HUES6 (cell line): ENCODE measurements around the gene BRCA2.

Experiments used
- H3K27ac ChIP-seq: 2 replicates; pipeline ENCODE4 v1.7.0; 2013; ENCODE audit warnings: low read depth, mild to moderate bottlenecking, low read length, inconsistent platforms
- H3K27me3 ChIP-seq: 2 replicates; pipeline ENCODE4 v1.6.1; 2013; ENCODE audit warnings: low read length; ENCODE audit not compliant: control insufficient read depth, insufficient read depth
- H3K36me3 ChIP-seq: 2 replicates; pipeline ENCODE4 v1.6.1; 2013; ENCODE audit warnings: low read length; ENCODE audit not compliant: control insufficient read depth, insufficient read depth
- H3K4me1 ChIP-seq: 2 replicates; pipeline ENCODE4 v1.6.1; 2013; ENCODE audit warnings: low read length; ENCODE audit not compliant: control insufficient read depth, insufficient read depth
- H3K4me3 ChIP-seq: 2 replicates; pipeline ENCODE4 v1.5.1; 2013; ENCODE audit warnings: low read depth, low read length
- H3K9ac ChIP-seq: one replicate; pipeline ENCODE4 v1.6.1; 2013; ENCODE audit warnings: mild to moderate bottlenecking, low read length
- H3K9me3 ChIP-seq: 2 replicates; pipeline ENCODE4 v1.6.1; 2013; ENCODE audit warnings: low read depth, low read length; ENCODE audit not compliant: control insufficient read depth, insufficient read depth

The BRCA2 gene

DNA sequence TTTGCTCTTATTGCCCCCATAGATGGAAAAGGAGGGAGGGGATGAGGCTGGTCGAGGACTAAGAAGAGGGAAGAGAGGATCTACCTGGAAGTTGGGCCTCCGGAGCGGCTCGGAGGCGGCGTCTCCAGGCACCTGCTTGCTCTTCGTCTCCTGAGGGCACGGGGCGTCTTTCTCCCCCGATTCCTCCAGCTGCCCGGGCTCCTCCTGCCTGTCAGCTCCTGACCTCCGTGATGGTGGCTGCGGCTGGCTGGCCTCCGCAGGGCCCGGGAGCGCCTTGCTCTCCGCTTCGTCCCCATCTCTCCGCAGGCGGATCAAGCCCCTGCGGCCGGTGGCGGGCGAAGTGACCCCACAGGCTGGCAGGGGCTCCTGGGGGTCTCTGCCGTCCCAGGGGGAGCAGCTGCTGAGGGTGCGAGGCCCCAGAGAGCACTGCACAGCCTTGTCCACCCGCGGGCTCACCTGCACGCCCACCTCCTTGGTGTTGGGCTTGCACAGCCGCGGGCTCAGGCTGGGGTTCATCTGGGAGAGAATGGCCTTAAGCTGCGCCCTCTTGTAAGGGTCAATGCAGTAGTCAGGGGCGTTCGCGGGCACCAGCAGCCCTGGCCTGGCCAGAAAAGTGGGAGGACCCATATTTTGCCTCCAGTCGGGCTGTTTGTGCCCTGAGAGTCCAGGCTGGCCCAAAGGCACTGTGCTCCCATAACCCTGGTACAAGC lies 4.0 kb upstream of the BRCA2 start:
- Histone ChIP-seq H3K27ac (no peak overlapping the region), H3K9ac (no peak overlapping the region), H3K9me3 (no peaks in the 10 kb centered on the region), H3K27me3 (no peaks in the 10 kb centered on the region), H3K36me3 (no peaks in the 10 kb centered on the region), H3K4me1 (peaks cover 3% of the 10 kb centered on the region; the same call in 1 of the 2 replicates), H3K4me3 (no peak overlapping the region)

DNA sequence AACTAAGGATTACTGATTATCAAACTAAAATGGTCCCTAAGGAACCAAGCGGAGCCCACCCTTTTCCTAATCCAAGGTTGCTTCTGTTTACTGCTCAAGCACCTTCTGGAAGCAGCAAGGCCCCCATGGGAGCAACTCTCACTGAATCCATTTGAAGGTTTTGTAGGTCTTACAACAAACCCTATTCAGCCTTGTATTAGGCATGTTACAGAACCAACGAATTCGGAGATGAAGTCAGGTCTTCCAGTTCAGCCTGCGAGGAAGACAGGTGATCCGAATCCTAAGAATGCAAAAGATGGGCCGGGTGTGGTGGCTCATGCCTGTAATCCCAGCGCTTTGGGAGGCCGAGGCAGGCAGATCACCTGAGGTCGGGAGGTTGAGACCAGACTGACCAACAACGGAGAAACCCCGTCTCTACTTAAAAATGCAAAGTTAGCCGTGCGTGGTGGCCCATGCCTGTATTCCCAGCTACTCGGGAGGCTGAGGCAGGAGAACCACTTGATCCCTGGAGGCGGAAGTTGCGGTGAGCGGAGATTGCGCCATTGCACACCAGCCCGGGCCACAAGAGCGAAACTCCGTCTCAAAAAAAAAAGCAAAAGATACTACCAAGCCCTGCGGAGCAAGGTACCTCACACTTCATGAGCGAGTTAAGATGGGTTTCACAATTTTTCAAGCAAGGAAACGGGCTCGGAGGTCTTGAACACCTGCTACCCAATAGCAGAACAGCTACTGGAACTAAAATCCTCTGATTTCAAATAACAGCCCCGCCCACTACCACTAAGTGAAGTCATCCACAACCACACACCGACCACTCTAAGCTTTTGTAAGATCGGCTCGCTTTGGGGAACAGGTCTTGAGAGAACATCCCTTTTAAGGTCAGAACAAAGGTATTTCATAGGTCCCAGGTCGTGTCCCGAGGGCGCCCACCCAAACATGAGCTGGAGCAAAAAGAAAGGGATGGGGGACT lies 754 bp upstream of the BRCA2 start:
- no peaks in the 10 kb centered on the region for H3K27me3 ChIP-seq
- H3K36me3 ChIP-seq, result peaks cover 6% of the 10 kb centered on the region
- peak overlapping the region; percentile 91 for H3K27ac ChIP-seq
- H3K9me3 ChIP-seq, result no peaks in the 10 kb centered on the region
- H3K4me3 ChIP-seq, result peak overlapping the region; percentile 74
- H3K4me1 ChIP-seq, result peaks cover 3% of the 10 kb centered on the region; the same call in 1 of the 2 replicates
- H3K9ac ChIP-seq, result peak overlapping the region; percentile 96

DNA sequence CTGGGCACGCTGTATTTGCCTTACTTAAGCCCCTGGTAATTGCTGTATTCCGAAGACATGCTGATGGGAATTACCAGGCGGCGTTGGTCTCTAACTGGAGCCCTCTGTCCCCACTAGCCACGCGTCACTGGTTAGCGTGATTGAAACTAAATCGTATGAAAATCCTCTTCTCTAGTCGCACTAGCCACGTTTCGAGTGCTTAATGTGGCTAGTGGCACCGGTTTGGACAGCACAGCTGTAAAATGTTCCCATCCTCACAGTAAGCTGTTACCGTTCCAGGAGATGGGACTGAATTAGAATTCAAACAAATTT lies 676 bp downstream of the BRCA2 start:
- Histone ChIP-seq H3K36me3 (peaks cover 20% of the 10 kb centered on the region), H3K4me1 (peaks cover 3% of the 10 kb centered on the region; the same call in 1 of the 2 replicates), H3K9ac (peak overlapping the region; percentile 96), H3K27ac (peak overlapping the region; percentile 91; the same call in 1 of the 2 replicates), H3K27me3 (no peaks in the 10 kb centered on the region), H3K9me3 (no peaks in the 10 kb centered on the region), H3K4me3 (peak overlapping the region; percentile 74)

DNA sequence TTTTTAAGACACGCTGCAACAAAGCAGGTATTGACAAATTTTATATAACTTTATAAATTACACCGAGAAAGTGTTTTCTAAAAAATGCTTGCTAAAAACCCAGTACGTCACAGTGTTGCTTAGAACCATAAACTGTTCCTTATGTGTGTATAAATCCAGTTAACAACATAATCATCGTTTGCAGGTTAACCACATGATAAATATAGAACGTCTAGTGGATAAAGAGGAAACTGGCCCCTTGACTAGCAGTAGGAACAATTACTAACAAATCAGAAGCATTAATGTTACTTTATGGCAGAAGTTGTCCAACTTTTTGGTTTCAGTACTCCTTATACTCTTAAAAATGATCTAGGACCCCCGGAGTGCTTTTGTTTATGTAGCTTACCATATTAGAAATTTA lies 1.2 kb downstream of the BRCA2 start:
- H3K4me1 ChIP-seq, result peaks cover 3% of the 10 kb centered on the region; the same call in 1 of the 2 replicates
- H3K27me3 ChIP-seq, result no peaks in the 10 kb centered on the region
- H3K9me3 ChIP-seq, result no peaks in the 10 kb centered on the region
- peaks cover 25% of the 10 kb centered on the region for H3K36me3 ChIP-seq
- peak overlapping the region; percentile 74 for H3K4me3 ChIP-seq
- H3K27ac ChIP-seq, result no peak overlapping the region
- peak overlapping the region; percentile 96 for H3K9ac ChIP-seq

DNA sequence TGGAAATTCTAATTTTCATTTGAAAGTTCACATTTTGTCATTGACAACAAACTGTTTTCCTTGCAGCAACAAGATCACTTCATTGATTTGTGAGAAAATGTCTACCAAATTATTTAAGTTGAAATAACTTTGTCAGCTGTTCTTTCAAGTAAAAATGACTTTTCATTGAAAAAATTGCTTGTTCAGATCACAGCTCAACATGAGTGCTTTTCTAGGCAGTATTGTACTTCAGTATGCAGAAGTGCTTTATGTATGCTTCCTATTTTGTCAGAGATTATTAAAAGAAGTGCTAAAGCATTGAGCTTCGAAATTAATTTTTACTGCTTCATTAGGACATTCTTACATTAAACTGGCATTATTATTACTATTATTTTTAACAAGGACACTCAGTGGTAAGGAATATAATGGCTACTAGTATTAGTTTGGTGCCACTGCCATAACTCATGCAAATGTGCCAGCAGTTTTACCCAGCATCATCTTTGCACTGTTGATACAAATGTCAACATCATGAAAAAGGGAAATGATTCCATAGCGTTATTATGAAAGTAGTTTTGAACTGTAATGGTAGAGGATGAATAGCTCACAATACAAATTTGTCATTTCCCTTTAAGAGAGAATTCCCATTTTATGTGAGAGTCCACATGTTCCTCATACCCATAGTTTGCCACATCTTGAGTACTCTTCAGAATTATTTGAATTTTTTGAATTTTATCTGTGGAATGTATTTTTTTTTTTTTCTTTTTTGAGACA lies 2.6 kb downstream of the BRCA2 start:
- Histone ChIP-seq H3K9me3 (no peaks in the 10 kb centered on the region), H3K36me3 (peaks cover 34% of the 10 kb centered on the region)

DNA sequence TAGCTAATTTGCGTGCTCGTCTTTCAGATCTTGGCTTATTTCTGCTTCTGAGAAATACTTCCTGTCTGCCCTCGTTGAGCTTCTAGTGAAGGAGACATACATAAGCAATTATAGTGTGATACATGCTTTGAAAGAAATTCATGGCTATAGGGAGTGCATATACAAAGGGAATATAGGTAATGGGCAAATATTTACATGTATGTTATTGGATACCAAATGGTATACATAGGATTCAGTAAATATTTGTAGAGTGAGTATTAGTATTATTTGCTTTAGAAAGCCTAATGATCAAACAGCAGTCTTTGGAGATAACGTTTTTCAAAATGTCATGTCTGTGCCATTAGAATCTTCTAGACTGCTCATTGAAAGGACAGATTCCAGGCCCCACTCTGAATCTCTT lies 5.2 kb downstream of the BRCA2 start:
- Histone ChIP-seq H3K36me3 (peaks cover 48% of the 10 kb centered on the region), H3K9me3 (no peaks in the 10 kb centered on the region), H3K27ac (no peak overlapping the region), H3K27me3 (no peaks in the 10 kb centered on the region), H3K4me1 (no peaks in the 10 kb centered on the region), H3K4me3 (no peak overlapping the region), H3K9ac (no peak overlapping the region)

More for the DNA sequence above, 2.6 kb downstream of the BRCA2 start:
- Histone ChIP-seq H3K27ac (no peak overlapping the region), H3K4me3 (no peak overlapping the region), H3K9ac (no peak overlapping the region), H3K27me3 (no peaks in the 10 kb centered on the region), H3K4me1 (peaks cover 3% of the 10 kb centered on the region; the same call in 1 of the 2 replicates)

DNA sequence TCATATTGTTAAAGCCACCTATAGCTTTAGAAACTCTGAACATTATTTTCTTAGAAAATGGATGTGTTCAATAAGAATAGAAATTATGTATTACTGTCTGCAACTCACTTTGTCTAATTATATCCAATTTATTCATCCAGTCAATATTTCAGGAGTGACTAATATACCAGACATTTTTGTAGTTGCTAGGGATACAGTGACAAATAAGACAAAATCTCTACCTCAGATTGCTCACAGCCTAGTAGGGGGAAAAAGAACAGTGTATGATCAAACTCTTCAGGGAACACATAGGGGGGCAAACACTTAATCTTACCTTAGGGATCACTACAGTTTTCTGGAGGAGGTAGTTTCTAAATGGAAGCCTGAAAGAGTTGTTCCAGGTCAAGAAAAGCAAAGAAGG lies 8.6 kb downstream of the BRCA2 start:
- Histone ChIP-seq H3K27me3 (no peaks in the 10 kb centered on the region), H3K9ac (no peak overlapping the region), H3K27ac (no peak overlapping the region), H3K9me3 (no peaks in the 10 kb centered on the region), H3K4me1 (no peaks in the 10 kb centered on the region), H3K36me3 (peaks cover 62% of the 10 kb centered on the region), H3K4me3 (no peak overlapping the region)

DNA sequence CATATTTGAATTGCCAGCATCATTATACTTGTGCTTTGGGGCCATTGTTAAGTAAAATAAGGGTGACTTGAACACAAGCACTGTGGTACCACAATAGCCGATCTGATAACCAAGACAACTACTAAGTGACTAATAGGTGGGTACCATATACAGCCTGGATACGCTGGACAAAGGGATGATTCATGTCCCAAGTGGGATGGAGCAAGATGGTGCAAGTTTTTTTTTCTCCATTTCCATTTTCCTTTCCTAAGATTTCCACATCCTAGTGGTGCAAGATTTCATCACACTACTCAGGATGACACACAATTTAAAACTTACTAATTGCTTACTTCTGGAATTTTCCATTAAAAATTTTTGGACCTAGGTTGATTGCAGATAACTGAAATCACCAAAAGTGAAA lies 15.1 kb downstream of the BRCA2 start:
- H3K27me3 ChIP-seq, result no peaks in the 10 kb centered on the region
- H3K9me3 ChIP-seq, result 0 out of 2 replicates have a peak, but pooled peaks cover 3% of the 10 kb centered on the region
- H3K9ac ChIP-seq, result no peak overlapping the region
- H3K36me3 ChIP-seq, result peaks cover 65% of the 10 kb centered on the region
- no peak overlapping the region for H3K27ac ChIP-seq
- H3K4me3 ChIP-seq, result no peak overlapping the region
- no peaks in the 10 kb centered on the region for H3K4me1 ChIP-seq

DNA sequence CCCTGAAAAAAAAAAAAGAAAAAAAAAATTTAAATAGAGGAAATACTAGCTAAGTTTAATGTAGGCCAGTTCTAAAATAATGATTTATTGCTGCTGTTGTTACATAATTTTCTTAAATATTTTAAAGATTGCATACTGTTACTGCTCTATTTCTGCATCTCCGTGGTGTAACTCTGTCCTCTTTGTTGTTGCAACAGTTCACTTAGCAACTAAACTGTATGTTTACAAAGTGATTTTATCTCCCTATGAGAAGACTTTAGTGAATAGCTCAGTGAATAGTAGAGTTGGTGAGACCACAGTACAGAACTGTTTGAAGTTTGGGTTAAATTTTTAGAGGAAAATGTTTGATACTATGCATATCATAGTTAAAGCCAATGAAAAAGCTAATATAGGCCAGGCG lies 19.4 kb downstream of the BRCA2 start:
- Histone ChIP-seq H3K4me3 (no peak overlapping the region), H3K27ac (no peak overlapping the region), H3K4me1 (no peaks in the 10 kb centered on the region), H3K36me3 (peaks cover 70% of the 10 kb centered on the region), H3K27me3 (no peaks in the 10 kb centered on the region), H3K9ac (no peak overlapping the region), H3K9me3 (peaks cover 11% of the 10 kb centered on the region; the same call in 1 of the 2 replicates)

DNA sequence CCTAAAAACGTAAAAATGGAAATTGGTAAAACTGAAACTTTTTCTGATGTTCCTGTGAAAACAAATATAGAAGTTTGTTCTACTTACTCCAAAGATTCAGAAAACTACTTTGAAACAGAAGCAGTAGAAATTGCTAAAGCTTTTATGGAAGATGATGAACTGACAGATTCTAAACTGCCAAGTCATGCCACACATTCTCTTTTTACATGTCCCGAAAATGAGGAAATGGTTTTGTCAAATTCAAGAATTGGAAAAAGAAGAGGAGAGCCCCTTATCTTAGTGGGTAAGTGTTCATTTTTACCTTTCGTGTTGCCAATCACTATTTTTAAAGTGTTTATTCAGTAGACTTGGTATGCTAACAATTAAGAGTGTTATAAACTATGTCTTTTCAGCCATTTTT lies 25.6 kb downstream of the BRCA2 start:
- H3K27me3 ChIP-seq, result no peaks in the 10 kb centered on the region
- H3K36me3 ChIP-seq, result peaks cover 26% of the 10 kb centered on the region
- no peak overlapping the region for H3K9ac ChIP-seq
- no peak overlapping the region for H3K27ac ChIP-seq
- H3K9me3 ChIP-seq, result peaks cover 9% of the 10 kb centered on the region; the same call in 1 of the 2 replicates
- H3K4me1 ChIP-seq, result no peaks in the 10 kb centered on the region
- H3K4me3 ChIP-seq, result no peak overlapping the region
